NT2/D1 (cell line): Measurements from ENCODE around the gene EPO.
"Not testable (repeated sequence)": the region's sequence is repeated elsewhere in the genome, so short reads cannot be mapped to it uniquely, and the experiment has no call there.

Experiments
- YY1 ChIP-seq: IDR thresholded peaks from 2 replicates; pipeline ENCODE4 v1.6.1; 2011; ENCODE audit not compliant: insufficient read length, insufficient read depth
- ZNF274 ChIP-seq: IDR thresholded peaks from 2 replicates; pipeline ENCODE4 v1.6.1; 2011; ENCODE audit warnings: mild to moderate bottlenecking, low read depth, low read length

- TF ChIP-seq YY1, ZNF274: not testable (repeated sequence)
These were observed 3.2 kb upstream of the EPO start for GRCh38 chr7:100717073-100717472.
